Endothelial cell of umbilical vein (primary cell): ENCODE data around the gene WFIKKN1. TPM values are rescaled to one million over a fixed set of nuclear protein-coding genes. Genes with fewer than 3 reads are reported as not detected.

ENCODE experiments used
- BruUV-seq: library from RNA; stranded (reverse); fragments of 400-500 nt; replicated peaks from 2 replicates; lab custom pipeline; 2021; lab: Mats Ljungman, UMichigan
- CTCF ChIA-PET: fragments of 300-600, 350-600 bp; sonication (Branson Sonifier 250); formaldehyde crosslinking; loops from one replicate; lab custom pipeline; 2021; ENCODE audit warnings: antibody characterized with exemption, inconsistent platforms; lab: Charles Lee
- POLR2A ChIA-PET: fragments of 300-600, 350-600 bp; sonication (Branson Sonifier 250); formaldehyde crosslinking; loops from one replicate; lab custom pipeline; 2021; ENCODE audit warnings: antibody characterized with exemption, inconsistent platforms; lab: Charles Lee
- DNase-seq: peaks from one replicate; pipeline ENCODE4 v3.0.0-alpha.2; 2011; ENCODE audit warnings: low read depth, low spot score
- FAIRE-seq: peaks from 2 replicates; lab custom pipeline; 2011; peaks lifted over from hg19 to GRCh38; lab: Jason Lieb, UNC
- H2AFZ ChIP-seq: 2 replicates; pipeline ENCODE4 v1.6.0; 2012; ENCODE audit warnings: low read depth, low read length, control low read depth, inconsistent platforms
- H3K27ac ChIP-seq: 2 replicates; pipeline ENCODE4 v1.5.1; 2011; ENCODE audit warnings: low read depth, mild to moderate bottlenecking, control low read depth, low read length, moderate library complexity; ENCODE audit not compliant: insufficient read depth
- H3K27me3 ChIP-seq, 2 experiments: 2 replicates each; pipeline versions ENCODE4 v1.6.0 to v1.6.1; 2011; ENCODE audit warnings: low read length in 2 of 2, mixed read lengths in 1 of 2; ENCODE audit not compliant: control insufficient read depth in 2 of 2, insufficient read depth in 2 of 2
- H3K36me3 ChIP-seq, 2 experiments: 2 replicates in 1 of 2; 3 replicates in 1 of 2; pipeline ENCODE4 v1.5.1; 2011; ENCODE audit warnings: low read length in 2 of 2, mild to moderate bottlenecking in 1 of 2, moderate library complexity in 1 of 2; ENCODE audit not compliant: control insufficient read depth in 2 of 2, insufficient read depth in 2 of 2; ENCODE audit errors: extremely low read depth in 1 of 2
- H3K4me1 ChIP-seq: 3 replicates; pipeline ENCODE4 v1.5.1; 2011; ENCODE audit warnings: mild to moderate bottlenecking, low read length; ENCODE audit not compliant: control insufficient read depth, insufficient read depth; ENCODE audit errors: extremely low read depth
- H3K4me2 ChIP-seq: 2 replicates; pipeline ENCODE4 v1.6.1; 2011; ENCODE audit warnings: low read length, control low read depth, mixed read lengths; ENCODE audit not compliant: insufficient read depth
- H3K4me3 ChIP-seq, 3 experiments: fragments of 200-600 bp in 1 of 3; sonication (generic), shearing (Covaris generic) in 1 of 3; replicated peaks in 1 of 3; 2 replicates each; pipeline ENCODE4 v1.5.1; 2011 to 2016; ENCODE audit warnings: control low read depth in 3 of 3, low read length in 3 of 3, mild to moderate bottlenecking in 2 of 3, inconsistent platforms in 1 of 3, low read depth in 1 of 3, moderate library complexity in 1 of 3; ENCODE audit not compliant: insufficient read depth in 1 of 3
- H3K79me2 ChIP-seq: 2 replicates; pipeline ENCODE4 v1.6.0; 2012; ENCODE audit warnings: low read length, inconsistent platforms; ENCODE audit not compliant: control insufficient read depth, insufficient read depth
- H3K9ac ChIP-seq: replicated peaks from 2 replicates; pipeline ENCODE3; 2011; ENCODE audit warnings: low read length, control low read depth; ENCODE audit not compliant: insufficient read depth; ENCODE audit errors: extremely low read depth
- H3K9me1 ChIP-seq: replicated peaks from 3 replicates; pipeline ENCODE4 v1.6.0; 2011; ENCODE audit warnings: mild to moderate bottlenecking, low read length; ENCODE audit not compliant: control insufficient read depth, insufficient read depth; ENCODE audit errors: extremely low read depth
- H3K9me3 ChIP-seq: replicated peaks from 2 replicates; pipeline ENCODE4 v1.5.1; 2012; ENCODE audit warnings: low read length, inconsistent platforms; ENCODE audit not compliant: control insufficient read depth, insufficient read depth
- H4K20me1 ChIP-seq: replicated peaks from 2 replicates; pipeline ENCODE3; 2011; ENCODE audit warnings: mild to moderate bottlenecking, low read length; ENCODE audit not compliant: control insufficient read depth, insufficient read depth; ENCODE audit errors: extremely low read depth
- JUN ChIP-seq: IDR thresholded peaks from 2 replicates; pipeline ENCODE4 v1.6.1; 2011; ENCODE audit warnings: borderline replicate concordance, low read depth; ENCODE audit not compliant: insufficient read length, insufficient read depth
- MYC ChIP-seq: IDR thresholded peaks from one replicate; pipeline ENCODE4 v1.6.1; 2011; ENCODE audit warnings: mild to moderate bottlenecking, low read depth, low read length
- POLR2A ChIP-seq: IDR thresholded peaks from 2 replicates; pipeline ENCODE4 v1.6.1; 2012; ENCODE audit warnings: low read depth, mild to moderate bottlenecking, control low read depth, low read length
- POLR2AphosphoS5 ChIP-seq: IDR thresholded peaks from 2 replicates; pipeline ENCODE4 v1.6.1; 2012; ENCODE audit warnings: low read depth, mild to moderate bottlenecking, control low read depth, low read length, moderate library complexity; ENCODE audit not compliant: insufficient read depth
- dilution Hi-C: fragments of 300-500 bp; cut with MboI; formaldehyde crosslinking; loops from one replicate; pipeline ENCODE4 v1.15.0; 2019; ENCODE audit warnings: low sequenced_read_pairs; ENCODE audit not compliant: extremely low pct_ligation_motif_present
- intact Hi-C: fragments of 100-400 bp; cut with micrococcal nuclease; formaldehyde crosslinking; loops from one replicate; pipeline ENCODE4 v1.10.0; 2022
- polyA plus RNA-seq, 4 experiments: library from polyadenylated mRNA; depleted of rRNA in 3 of 4; stranded (reverse) in 3 of 4; unstranded in 1 of 4; fragments of >200 nt; gene quantifications; 2 replicates each; pipeline versions ENCODE4 v1.2.1 to v1.2.3, GENCODE V29; 2011 to 2012; ENCODE audit warnings: missing spikeins in 1 of 4
- total RNA-seq: library from RNA; stranded (reverse); gene quantifications from 2 replicates; pipeline ENCODE4 v1.2.3, GENCODE V29; 2021
- TF ChIP-seq, protein P1 (sequence below): IDR thresholded peaks from 2 replicates; pipeline ENCODE4 v1.6.1; 2011; ENCODE audit not compliant: insufficient read depth, insufficient read length
- TF ChIP-seq, protein P2 (sequence below), 2 donors: IDR thresholded peaks; 1 replicate in 1 of 2; 2 replicates in 1 of 2; pipeline ENCODE4 v1.5.1; 2011; ENCODE audit warnings: low read length in 2 of 2, mild to moderate bottlenecking in 2 of 2, moderate library complexity in 2 of 2, control low read depth in 1 of 2, inconsistent platforms in 1 of 2, low read depth in 1 of 2; ENCODE audit not compliant: insufficient read depth in 1 of 2; ENCODE audit errors: extremely low read depth in 1 of 2

The WFIKKN1 gene
- total and polyA plus RNA-seq, 2 donors (not counting 3 experiments of a cell fraction or from before 2014, with no cell fraction given): 0.06 to 0.40 TPM

DNA sequence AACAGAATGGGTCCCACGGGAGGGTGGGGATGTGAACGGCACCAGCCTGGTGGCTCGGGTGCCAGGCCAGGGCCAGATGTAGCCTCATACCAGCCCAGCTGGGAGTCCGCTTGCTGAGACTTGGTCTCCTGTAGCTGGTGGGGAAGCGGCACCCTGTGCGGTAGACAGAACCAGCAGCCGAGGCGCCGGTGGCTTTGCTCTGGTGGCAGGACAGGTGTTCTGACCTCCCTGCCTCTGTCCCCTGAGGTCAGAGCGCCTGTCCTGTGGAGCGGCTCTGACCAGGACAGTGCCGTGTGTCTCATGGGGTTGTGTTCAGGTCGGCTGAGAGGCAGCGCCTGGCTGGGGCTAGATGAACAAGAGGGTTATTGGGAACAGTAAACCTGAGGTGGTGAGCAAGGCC is 20.8 kb upstream of the WFIKKN1 start:
- TF ChIP-seq MYC (no peak), JUN (no peak), POLR2AphosphoS5 (no peak)
- TF ChIP-seq, protein P1, sequence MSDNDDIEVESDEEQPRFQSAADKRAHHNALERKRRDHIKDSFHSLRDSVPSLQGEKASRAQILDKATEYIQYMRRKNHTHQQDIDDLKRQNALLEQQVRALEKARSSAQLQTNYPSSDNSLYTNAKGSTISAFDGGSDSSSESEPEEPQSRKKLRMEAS: no peak
- dilution Hi-C loops (no loop called here), intact Hi-C loops (no loop called here)
- no peaks in the 10 kb centered on the region for H3K9me1 ChIP-seq
- DNase-seq (no peak), FAIRE-seq (no peak)
- no peaks in the 10 kb centered on the region for H3K27me3 ChIP-seq
- CTCF ChIA-PET: interaction anchor here (0.7 to 2.0 kb wide), 6 partner anchors 8 to 31 kb away, joined by 3 to 9 read pairs (median 3); partner anchors contain the start of gene RAB40C
- H3K79me2 ChIP-seq: peaks cover 1% of the 10 kb centered on the region
- POLR2A ChIA-PET: no interaction called here
- no TSS peak for BruUV-seq
- no peak overlapping the region for H2AFZ ChIP-seq
- H4K20me1 ChIP-seq: no peaks in the 10 kb centered on the region
- no peaks in the 10 kb centered on the region for H3K9me3 ChIP-seq
- H3K4me3 ChIP-seq: no peak overlapping the region
- H3K4me2 ChIP-seq: no peak overlapping the region
- no peak overlapping the region for H3K9ac ChIP-seq
- H3K27ac ChIP-seq: no peak overlapping the region
- H3K36me3 ChIP-seq: no peaks in the 10 kb centered on the region
- H3K4me1 ChIP-seq: no peaks in the 10 kb centered on the region

DNA sequence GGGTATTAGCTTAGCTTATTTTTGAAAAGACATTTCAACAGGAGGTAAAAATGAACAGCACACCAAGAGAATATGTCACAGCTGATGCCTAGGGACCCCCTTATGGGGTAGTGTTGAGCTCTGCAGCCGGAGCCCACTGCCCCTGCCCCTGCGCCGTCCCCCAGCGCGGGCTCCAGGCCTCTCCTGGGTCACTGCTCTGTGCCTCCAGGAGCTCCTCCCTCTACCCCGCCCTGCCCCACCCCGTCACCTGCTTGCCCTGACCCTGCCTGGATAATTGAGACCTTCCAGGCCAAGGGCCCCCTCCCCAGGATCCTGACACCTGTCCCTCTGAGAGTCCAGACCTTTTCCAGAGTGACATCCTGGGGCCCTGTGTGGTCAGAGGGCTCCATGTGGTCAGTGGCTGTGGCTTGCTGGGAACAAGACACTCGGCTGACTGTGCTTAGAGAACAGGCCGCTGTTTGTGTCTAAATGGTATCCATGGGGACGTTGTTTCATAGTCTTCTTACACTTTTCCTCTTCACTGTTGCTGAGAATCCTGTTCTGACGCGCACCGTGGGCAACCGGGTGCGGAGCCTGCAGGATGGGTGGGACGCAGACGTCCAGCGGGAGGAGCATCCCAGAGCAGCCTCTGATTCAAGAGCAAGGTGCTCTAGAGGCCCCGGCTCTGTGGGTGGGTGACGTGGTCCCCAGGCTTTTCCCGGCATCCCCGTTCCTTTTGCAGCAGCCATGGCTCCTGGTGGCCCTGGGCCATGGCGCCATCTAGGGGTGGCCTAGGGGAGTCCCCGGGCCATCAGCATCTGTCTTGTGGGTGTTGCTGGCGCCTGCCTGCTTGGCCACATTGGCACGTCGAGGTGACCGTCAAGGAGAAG is 20.0 kb upstream of the WFIKKN1 start:
- H3K4me1 ChIP-seq: no peaks in the 10 kb centered on the region
- no peaks in the 10 kb centered on the region for H3K27me3 ChIP-seq
- no peak overlapping the region for H2AFZ ChIP-seq
- no peaks in the 10 kb centered on the region for H3K79me2 ChIP-seq
- H3K27ac ChIP-seq: no peak overlapping the region
- no peaks in the 10 kb centered on the region for H3K9me3 ChIP-seq
- no peak overlapping the region for H3K4me3 ChIP-seq
- intact Hi-C loops: no loop called here
- ChIA-PET POLR2A (no interaction called here), CTCF (interaction anchor here (0.7 to 2.0 kb wide), 5 partner anchors 9 to 21 kb away, joined by 3 to 9 read pairs (median 3); partner anchors contain the start of gene RAB40C)
- H3K9ac ChIP-seq: no peak overlapping the region
- dilution Hi-C loops: no loop called here
- TF ChIP-seq, protein P2, sequence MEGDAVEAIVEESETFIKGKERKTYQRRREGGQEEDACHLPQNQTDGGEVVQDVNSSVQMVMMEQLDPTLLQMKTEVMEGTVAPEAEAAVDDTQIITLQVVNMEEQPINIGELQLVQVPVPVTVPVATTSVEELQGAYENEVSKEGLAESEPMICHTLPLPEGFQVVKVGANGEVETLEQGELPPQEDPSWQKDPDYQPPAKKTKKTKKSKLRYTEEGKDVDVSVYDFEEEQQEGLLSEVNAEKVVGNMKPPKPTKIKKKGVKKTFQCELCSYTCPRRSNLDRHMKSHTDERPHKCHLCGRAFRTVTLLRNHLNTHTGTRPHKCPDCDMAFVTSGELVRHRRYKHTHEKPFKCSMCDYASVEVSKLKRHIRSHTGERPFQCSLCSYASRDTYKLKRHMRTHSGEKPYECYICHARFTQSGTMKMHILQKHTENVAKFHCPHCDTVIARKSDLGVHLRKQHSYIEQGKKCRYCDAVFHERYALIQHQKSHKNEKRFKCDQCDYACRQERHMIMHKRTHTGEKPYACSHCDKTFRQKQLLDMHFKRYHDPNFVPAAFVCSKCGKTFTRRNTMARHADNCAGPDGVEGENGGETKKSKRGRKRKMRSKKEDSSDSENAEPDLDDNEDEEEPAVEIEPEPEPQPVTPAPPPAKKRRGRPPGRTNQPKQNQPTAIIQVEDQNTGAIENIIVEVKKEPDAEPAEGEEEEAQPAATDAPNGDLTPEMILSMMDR (IDR thresholded peaks at IDR 0.05; ENCODE audit: extremely low read depth in 1 of 2, insufficient read depth in 1 of 2, low read depth in 1 of 2, low read length in 2 of 2): peak; percentile 38 to 64
- TF ChIP-seq POLR2A: no peak
- no TSS peak for BruUV-seq
- no peak overlapping the region for H3K4me2 ChIP-seq
- H3K36me3 ChIP-seq: no peaks in the 10 kb centered on the region
- FAIRE-seq (no peak), DNase-seq (no peak)
- no peaks in the 10 kb centered on the region for H3K9me1 ChIP-seq
- H4K20me1 ChIP-seq: no peaks in the 10 kb centered on the region
